Glomerular endothelial cell (primary cell): ENCODE data around the gene KIF3C. TPM values are rescaled to one million over a fixed set of nuclear protein-coding genes. Genes with fewer than 3 reads are reported as not detected.
"Not testable (repeated sequence)": the region's sequence is repeated elsewhere in the genome, so short reads cannot be mapped to it uniquely, and the experiment has no call there.

Experiments
- DNase-seq: peaks from one replicate; pipeline ENCODE4 v3.0.0-alpha.2; 2011; ENCODE audit warnings: low read depth, low spot score; ENCODE audit errors: extremely low read depth
- total RNA-seq: library from RNA; depleted of rRNA; stranded (reverse); fragments of >200 nt; gene quantifications from 2 replicates; pipeline ENCODE4 v1.2.3, GENCODE V29; 2015

KIF3C gene
- total RNA-seq, 1 donor from 2014 or later: 30.7 TPM

- no peak for DNase-seq
Measured at GRCh38 chr2:25920786-25921415, 61.4 kb downstream of the KIF3C start.

GRCh38 chr2:25920336-25920735 is 62.0 kb downstream of the KIF3C start:
- DNase-seq: no peak

- DNase-seq: no peak
Measured at GRCh38 chr2:25917832-25918231, 64.5 kb downstream of the KIF3C start.

GRCh38 chr2:25917411-25917810 is 64.9 kb downstream of the KIF3C start:
- DNase-seq: not testable (repeated sequence)

GRCh38 chr2:25915944-25916772 is 66.1 kb downstream of the KIF3C start:
- DNase-seq: not testable (repeated sequence)

GRCh38 chr2:25915411-25915810 is 66.9 kb downstream of the KIF3C start:
- DNase-seq: not testable (repeated sequence)

GRCh38 chr2:25913696-25913973 is 68.7 kb downstream of the KIF3C start:
- DNase-seq: not testable (repeated sequence)

- no peak for DNase-seq
Measured at GRCh38 chr2:25912851-25913695, 69.2 kb downstream of the KIF3C start.

- DNase-seq: not testable (repeated sequence)
Measured at GRCh38 chr2:25909574-25909973, 72.7 kb downstream of the KIF3C start.

- no peak for DNase-seq
Measured at GRCh38 chr2:25905126-25905525, 77.2 kb downstream of the KIF3C start.

- DNase-seq: no peak
Measured at GRCh38 chr2:25903216-25903776, 79.0 kb downstream of the KIF3C start.

GRCh38 chr2:25899404-25899970 is 82.8 kb downstream of the KIF3C start:
- DNase-seq: no peak

GRCh38 chr2:25897506-25897905 is 84.8 kb downstream of the KIF3C start:
- DNase-seq: no peak

GRCh38 chr2:25896308-25896707 is 86.0 kb downstream of the KIF3C start:
- not testable (repeated sequence) for DNase-seq

GRCh38 chr2:25895610-25896009 is 86.7 kb downstream of the KIF3C start:
- no peak for DNase-seq

- DNase-seq: no peak
Measured at GRCh38 chr2:25895018-25895417, 87.3 kb downstream of the KIF3C start.

- no peak for DNase-seq
Measured at GRCh38 chr2:25894135-25894830, 88.0 kb downstream of the KIF3C start.

- DNase-seq: no peak
Measured at GRCh38 chr2:25891672-25892071, 90.6 kb downstream of the KIF3C start.

GRCh38 chr2:25887624-25888242 is 94.6 kb downstream of the KIF3C start:
- DNase-seq: no peak

GRCh38 chr2:25885933-25886332 is 96.4 kb downstream of the KIF3C start:
- no peak for DNase-seq
